CD4-positive, alpha-beta T cell treated with Interleukin-12 subunit alpha and Interleukin-12 subunit beta, for 1 hour (primary cell): ENCODE results near the gene ERC1.
"Not testable (repeated sequence)": the region's sequence is repeated elsewhere in the genome, so short reads cannot be mapped to it uniquely, and the experiment has no call there.

ENCODE experiments used
- DNase-seq: peaks from one replicate; pipeline ENCODE4 v3.0.0-alpha.2; 2020

Gene ERC1

GRCh38 chr12:1080520-1081223 is 89.6 kb downstream of the ERC1 start:
- DNase-seq = no peak

GRCh38 chr12:1083151-1083888 is 92.3 kb downstream of the ERC1 start:
- DNase-seq = no peak

- DNase-seq = no peak
Measured at GRCh38 chr12:1083889-1084262, 92.9 kb downstream of the ERC1 start.

- DNase-seq = no peak
Measured at GRCh38 chr12:1091350-1091749, 100.3 kb downstream of the ERC1 start.

- peak; percentile 58 for DNase-seq
Measured at GRCh38 chr12:1093166-1093751, 102.2 kb downstream of the ERC1 start.

- no peak for DNase-seq
Measured at GRCh38 chr12:1094714-1095113, 103.7 kb downstream of the ERC1 start.

GRCh38 chr12:1099158-1099557 is 108.1 kb downstream of the ERC1 start:
- no peak for DNase-seq

GRCh38 chr12:1099618-1100017 is 108.6 kb downstream of the ERC1 start:
- not testable (repeated sequence) for DNase-seq

GRCh38 chr12:1102115-1102514 is 111.1 kb downstream of the ERC1 start:
- no peak for DNase-seq

GRCh38 chr12:1102791-1103450 is 111.9 kb downstream of the ERC1 start:
- no peak for DNase-seq

- DNase-seq = no peak
Measured at GRCh38 chr12:1103632-1104031, 112.6 kb downstream of the ERC1 start.

GRCh38 chr12:1104088-1104800 is 113.2 kb downstream of the ERC1 start:
- DNase-seq = no peak

- DNase-seq = no peak
Measured at GRCh38 chr12:1107669-1108068, 116.6 kb downstream of the ERC1 start.

- no peak for DNase-seq
Measured at GRCh38 chr12:1108276-1108675, 117.3 kb downstream of the ERC1 start.

- DNase-seq = no peak
Measured at GRCh38 chr12:1115484-1116231, 124.6 kb downstream of the ERC1 start.

- no peak for DNase-seq
Measured at GRCh38 chr12:1117371-1117770, 126.3 kb downstream of the ERC1 start.

GRCh38 chr12:1117970-1118563 is 127.0 kb downstream of the ERC1 start:
- DNase-seq = peak; percentile 74

- peak; percentile 54 for DNase-seq
Measured at GRCh38 chr12:1122786-1123185, 131.8 kb downstream of the ERC1 start.

GRCh38 chr12:1126091-1126490 is 135.1 kb downstream of the ERC1 start:
- DNase-seq = peak; percentile 9

- DNase-seq = no peak
Measured at GRCh38 chr12:1127021-1127420, 136.0 kb downstream of the ERC1 start.

- DNase-seq = no peak
Measured at GRCh38 chr12:1130164-1130563, 139.1 kb downstream of the ERC1 start.

- no peak for DNase-seq
Measured at GRCh38 chr12:1130571-1130970, 139.5 kb downstream of the ERC1 start.
